ENCODE results near the gene PEX11G.

The PEX11G gene

DNA sequence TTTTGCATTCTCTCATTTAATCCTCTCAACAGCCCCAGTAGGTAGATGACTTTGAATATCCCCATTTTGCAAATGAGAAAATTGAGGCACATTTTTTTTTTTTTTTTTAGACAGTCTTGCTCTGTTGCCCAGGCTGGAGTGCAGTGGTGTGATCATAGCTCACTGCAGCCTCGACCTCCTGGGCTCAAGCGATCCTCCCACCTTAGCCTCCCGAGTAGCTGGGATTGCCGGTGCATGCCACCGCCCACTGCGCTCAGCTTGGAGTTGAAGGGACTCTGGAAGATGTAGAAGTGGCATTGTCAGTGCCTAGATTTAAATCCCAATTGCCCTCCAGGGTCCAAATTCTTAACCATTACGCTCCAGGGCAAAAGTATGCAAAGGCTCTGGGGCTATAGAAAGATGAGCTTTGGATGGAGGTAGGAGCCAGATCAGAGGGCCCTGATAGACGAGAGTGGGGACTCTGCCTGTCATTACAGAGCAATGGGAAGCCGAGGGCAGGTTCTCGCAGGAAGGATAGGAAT lies 32.8 kb upstream of the PEX11G start:
- no peak for DNase-seq (ENCODE audit: low spot score)

DNA sequence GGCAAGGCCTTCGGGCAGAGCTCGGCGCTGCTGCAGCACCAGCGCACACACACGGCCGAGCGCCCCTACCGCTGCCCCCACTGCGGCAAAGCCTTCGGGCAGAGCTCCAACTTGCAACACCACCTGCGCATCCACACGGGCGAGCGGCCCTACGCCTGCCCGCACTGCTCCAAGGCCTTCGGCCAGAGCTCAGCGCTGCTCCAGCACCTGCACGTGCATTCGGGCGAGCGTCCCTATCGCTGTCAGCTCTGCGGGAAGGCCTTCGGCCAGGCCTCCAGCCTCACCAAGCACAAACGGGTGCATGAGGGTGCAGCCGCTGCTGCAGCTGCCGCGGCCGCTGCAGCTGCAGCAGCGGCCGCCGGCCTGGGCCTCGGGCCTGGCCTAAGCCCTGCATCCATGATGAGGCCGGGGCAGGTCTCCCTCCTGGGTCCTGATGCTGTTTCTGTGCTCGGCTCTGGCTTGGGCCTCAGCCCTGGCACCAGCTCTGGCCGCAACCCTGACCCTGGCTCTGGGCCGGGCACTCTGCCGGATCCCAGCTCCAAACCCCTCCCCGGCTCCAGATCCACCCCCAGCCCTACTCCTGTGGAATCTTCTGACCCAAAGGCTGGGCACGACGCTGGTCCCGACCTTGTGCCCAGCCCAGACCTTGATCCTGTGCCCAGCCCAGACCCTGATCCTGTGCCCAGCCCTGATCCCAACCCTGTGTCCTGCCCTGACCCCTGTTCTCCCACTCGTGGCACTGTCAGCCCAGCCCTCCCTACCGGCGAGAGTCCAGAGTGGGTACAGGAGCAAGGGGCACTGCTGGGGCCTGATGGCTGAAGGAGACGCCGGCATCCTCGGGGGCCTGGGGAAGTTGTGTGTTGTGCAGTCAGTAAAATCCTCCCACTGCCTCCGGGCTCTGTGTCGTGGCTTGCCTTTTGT lies 31.6 kb upstream of the PEX11G start:
- DNase-seq (ENCODE audit: low spot score): no peak

DNA sequence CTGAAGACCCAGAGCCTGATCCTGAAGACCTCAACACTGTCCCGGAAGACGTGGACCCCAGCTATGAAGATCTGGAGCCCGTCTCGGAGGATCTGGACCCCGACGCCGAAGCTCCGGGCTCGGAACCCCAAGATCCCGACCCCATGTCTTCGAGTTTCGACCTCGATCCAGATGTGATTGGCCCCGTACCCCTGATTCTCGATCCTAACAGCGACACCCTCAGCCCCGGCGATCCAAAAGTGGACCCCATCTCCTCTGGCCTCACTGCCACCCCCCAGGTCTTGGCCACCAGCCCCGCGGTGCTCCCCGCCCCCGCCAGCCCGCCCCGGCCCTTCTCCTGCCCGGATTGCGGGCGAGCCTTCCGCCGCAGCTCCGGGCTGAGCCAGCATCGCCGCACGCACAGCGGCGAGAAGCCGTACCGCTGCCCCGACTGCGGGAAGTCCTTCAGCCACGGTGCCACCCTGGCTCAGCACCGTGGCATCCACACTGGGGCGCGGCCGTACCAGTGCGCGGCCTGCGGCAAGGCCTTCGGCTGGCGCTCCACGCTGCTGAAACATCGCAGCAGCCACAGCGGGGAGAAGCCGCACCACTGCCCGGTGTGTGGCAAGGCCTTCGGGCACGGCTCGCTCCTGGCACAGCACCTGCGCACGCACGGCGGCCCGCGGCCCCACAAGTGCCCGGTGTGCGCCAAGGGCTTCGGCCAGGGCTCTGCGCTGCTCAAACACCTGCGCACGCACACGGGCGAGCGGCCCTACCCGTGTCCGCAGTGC lies 30.7 kb upstream of the PEX11G start:
- no peak for DNase-seq (ENCODE audit: low spot score)

DNA sequence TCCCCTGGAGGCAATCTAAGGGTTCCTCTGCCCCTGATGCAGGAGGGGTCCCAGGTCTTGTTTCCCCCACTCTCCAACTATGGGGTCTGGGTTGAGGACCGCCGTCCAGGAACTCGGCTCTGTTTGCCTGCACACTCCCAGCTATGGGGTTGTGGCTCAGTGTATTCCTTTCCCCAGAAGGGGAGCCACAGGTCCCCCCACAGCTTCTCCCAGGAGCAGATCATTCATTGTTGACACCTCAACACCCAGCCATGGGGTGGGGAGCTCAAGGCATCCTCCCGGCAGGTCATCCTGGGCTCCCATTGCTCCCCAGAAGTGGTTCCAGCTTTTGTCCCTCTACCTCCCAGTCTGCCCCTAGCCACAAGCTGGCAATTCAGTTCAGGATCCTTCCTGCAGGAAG lies 28.0 kb upstream of the PEX11G start:
- no peak for DNase-seq (ENCODE audit: low spot score)

DNA sequence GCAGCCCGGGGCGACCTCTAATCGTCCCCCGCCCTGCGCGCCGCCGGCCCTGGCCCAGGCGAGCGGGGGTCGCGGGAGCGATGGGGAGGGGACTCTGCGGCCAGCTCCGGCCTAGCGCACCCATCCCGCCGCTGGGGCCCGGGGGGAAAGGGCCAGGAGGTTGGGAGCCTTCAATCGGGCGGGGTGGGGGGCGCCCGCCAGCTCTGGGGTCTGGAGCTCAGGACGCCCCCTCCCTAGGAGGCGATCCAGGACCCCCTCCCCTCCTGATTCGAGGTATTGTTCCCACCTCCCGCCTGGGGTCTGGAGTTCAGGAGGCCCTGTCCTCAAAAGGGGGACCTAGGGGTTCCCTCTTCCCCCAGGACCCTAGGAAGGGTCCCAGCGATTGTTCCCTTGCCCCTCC lies 27.5 kb upstream of the PEX11G start:
- DNase-seq (ENCODE audit: low spot score): no peak

DNA sequence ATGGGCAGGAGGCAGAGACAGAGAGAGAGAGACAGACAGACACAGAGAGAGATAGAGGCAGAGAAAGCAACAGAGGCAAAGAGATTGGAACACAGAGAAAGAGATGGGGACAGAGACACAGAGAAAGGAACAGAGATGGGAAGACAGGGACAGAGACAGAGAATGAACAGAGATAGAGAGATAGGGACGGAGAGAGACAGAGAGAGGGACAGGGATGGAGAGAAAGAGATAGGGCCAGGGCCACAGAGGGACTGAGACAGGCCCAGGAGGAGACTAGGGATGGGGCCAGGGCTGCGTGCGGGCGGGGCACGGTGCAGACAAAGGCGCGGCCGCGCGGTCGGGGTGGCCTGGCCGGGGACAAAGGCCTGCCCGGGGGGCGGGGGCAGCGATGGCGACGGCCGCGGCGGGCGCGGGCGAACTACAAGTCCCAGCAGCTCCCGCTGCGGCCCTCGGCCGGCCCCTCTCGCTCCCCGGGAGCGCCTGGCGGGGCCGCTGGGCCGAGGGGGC lies 26.9 kb upstream of the PEX11G start, which contains the start of gene ZNF358:
Gene ZNF358 (plus strand): TSS at position 459 of the 507 bp plus-strand sequence. CDS start 3,140 bp downstream, outside the sequence.
- peak; percentile 16 for DNase-seq (ENCODE audit: low spot score)

DNA sequence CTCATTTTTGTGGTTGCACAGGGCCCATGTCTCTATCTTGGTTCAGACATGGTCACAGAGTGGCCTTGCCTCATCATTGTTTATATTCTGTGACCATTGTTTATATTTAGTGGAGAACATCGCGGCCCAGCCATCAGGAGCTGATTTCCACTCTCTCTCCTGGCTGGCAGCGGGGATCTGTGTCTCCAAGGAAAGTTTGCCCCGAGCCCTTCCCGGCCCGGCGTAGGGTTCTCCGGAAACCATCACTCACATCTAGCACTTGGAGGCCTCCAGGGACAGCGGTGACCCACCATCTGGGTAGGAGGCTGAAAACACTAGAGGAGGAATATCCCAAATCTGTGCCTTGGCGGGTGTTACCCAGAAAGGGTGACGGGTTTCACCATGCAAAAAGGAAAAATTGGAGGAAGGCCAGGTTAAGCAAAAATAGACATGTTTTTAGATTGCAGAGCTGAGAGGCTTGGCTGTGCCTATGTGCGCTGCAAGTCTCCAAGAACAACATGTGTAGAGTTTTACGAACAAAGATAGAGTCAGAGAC lies 26.3 kb upstream of the PEX11G start:
- no peak for DNase-seq (ENCODE audit: low spot score)

DNA sequence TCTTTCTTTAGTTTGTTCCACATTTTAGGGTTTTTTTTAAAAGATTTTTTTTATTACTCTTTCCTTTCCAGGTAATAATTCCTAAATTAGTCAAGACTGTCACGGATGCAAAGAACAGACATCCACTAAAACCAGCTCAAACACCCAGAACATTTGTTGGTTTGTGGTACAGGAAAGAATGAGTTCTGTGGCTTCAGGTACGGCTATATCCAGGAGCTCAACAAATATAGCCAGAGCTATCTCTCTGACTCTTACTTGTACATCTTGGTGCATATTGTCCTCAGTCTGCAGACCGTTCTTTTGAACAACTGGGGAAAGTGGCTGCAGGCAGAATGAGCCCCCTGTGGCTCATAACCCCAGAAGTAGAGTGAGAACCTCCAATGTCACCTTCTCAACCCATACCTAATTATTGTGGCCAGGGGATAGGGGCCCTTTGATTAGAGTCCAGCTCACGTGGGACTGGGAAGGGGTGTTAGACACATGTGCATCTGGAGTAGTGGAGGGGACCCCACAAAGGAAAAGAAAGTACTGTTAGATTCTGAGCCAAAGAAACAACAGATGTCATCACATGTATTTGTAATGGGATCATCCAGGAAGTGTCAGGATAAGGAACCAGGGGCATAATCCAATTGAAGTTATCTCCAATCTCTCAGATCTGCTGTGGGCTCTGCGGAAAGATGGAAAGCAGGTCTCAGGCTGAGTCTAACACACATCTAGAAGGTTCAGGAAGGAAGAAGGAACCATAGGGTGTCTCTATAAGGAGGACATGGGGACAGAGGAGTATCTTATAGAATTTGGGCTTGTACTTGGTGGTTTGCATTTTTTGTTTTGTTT lies 25.2 kb upstream of the PEX11G start:
- DNase-seq (ENCODE audit: low spot score): no peak

DNA sequence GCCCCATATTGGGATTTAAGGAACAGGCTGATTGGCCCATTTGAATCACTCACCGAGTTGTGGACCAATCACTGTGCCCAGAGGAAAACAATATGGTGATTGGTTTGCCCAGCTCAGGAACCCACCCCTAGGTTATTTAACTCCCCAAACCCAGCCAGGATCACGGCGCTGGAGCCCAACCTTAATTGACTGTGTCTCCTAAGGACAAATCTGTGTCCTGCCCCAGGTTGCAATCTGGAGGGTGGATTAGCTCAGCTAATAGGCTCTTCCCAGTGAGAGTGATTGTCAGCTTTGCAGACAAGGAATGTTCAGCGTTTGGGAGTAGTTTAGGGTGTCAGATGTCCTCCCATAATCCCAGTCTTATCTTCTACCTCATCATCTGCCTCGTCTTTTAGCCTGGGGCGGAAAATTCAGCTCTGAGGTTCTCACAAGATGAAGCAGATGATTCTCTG lies 23.6 kb upstream of the PEX11G start:
- no peak for DNase-seq (ENCODE audit: low spot score)

DNA sequence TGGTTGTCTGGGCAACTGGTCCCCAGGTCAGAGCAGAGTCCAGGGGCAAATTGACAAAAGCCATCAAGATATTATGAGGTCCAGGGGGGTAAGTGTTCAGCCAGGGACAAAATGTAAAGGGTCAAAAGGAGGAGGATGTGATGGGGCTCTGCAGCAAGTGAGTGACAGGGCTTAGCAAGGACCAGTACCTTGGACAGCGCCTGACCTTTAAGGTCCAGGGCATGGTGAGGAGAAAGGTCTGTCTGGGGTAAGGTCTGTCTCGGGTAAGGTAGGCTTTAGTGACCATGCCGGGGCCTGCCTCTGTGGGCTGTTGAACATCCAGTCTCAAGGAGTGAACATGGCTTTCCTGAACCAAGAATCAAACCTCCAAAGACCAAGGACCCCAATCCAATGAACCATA lies 20.8 kb upstream of the PEX11G start:
- no peak for DNase-seq (ENCODE audit: low spot score)

DNA sequence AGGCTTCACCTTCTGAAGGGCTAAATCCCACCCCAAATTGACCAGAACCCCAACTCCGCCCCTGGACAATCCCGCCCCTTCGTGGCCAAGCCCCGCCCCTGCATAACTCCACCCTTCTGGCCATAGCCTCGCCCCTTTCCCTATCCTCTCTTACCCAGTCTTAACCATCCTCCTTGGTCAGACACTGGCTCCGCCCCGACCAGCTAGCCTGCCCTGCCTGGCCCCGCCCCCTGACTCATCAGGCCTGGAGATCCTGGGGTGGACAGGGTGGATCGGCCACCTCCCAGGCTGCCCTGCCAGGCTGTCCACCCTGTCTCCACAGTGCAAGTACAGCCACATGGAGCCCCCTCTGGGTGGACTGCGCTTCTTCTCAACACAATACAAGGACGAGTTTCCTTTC lies 19.0 kb upstream of the PEX11G start:
- DNase-seq (ENCODE audit: low spot score): no peak

DNA sequence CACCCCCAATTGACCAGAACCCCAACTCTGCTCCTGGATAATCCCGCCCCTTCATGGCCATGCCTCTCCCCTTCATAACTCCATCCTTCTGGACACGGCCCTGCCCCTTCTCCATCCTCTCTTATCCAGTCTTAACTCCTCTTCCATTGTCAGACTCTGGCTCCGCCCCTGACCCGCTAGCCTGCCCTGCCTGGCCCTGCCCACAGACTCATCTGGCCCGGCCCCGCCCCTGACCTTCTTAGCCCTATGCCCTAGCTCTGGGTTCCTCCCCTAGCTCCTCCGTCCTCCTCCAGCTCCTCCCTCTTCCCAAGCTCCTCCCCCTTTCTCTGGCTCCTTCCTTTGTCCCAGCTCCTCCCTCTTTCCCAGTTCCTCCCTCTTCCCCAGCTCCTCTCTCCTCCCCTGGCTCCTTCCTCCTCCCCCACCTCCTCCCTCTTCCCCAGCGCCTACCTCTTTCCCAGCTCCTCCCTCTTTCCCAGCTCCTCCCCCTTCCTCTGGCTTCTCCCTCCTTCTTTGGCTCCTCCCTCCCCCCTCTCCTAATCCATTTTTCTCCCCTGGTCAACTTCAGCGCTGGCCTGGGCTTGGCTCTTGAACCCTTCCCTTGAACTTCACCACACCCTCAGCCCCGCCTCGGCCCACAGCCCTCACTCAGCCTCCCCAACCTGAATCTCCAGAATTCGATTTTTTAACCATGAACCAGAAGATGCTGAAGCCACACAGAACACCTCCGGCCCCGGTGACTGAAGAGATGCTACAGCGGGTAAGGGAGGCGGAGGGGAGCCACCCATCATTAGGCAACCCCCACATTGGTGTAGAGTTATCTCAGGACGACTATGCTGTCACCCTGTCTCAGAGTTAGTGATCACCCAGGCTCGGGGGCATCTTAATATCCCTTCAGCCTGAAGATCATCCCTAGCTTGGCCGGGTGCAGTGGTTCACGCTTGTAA lies 17.8 kb upstream of the PEX11G start:
- no peak for DNase-seq (ENCODE audit: low spot score)

DNA sequence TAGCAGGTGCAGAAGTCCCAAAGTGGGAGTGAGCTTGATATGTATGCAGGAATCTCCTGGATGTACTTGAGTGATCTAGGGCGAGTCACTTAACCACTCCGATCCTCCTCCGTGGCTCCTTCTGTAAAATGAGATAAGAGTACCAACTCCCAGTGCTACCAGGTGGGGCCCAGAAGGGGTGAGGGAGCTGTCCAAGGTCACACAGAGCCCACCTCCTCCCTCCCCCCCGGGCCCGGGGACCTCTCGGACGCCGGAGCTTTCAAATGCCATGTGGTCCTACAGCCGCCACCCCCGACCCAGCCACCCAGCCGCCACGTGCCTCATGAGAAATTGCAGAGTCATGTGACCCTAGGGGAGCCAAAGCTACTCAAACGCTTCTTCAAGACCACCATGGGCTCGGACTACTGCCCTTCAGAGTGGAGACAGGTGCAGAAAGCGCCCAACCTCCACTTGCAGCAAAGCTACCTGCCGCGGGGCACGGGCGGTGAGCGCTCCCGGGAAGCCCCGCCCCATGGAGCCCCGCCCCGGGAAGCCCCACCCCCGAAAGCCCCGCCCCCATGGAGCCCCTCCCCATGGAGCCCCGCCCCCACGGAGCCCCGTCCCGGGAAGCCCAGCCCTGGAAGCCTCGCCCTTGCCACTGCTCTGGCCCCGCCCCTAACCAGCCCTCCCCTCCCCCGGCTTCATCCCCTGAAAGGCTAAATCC lies 17.0 kb upstream of the PEX11G start:
- DNase-seq (ENCODE audit: low spot score): no peak

DNA sequence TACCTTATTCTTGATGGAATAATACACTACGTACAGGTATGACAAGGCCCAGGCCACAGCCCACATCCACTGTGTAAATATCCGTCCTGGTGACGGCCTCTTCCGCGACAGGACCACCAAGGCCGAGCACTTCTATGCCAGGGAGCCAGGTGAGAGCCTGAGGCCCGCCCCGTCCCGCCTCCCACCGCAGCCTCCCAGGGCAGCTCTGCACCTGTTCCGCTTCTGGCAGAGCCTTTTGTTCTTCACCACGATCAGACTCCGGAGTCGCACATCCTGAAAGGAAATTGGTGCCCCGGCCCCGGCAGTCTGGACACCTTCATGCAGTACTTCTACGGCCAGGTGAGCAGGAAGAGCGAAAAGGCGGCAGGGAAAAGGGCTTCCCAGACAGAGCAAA lies 16.4 kb upstream of the PEX11G start:
- no peak for DNase-seq (ENCODE audit: low spot score)

DNA sequence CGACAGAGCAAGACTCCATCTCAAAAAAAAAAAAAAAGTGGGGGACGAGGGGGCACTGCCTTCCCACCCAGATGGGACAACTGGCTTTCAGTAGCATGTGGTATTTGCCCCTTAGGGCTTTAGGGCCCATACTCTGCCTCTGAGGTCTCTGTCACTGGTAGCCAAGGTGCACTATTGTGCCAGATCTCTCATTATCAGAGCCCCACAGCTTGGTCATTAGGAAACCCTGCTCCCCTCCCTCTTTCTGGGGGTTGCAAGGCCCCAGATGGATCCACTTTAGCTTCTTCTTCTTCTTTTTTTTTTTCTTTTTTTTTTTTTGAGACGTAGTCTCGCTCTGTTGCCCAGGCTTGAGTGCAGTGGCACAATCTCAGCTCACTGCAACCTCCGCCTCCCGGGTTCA lies 15.8 kb upstream of the PEX11G start:
- no peak for DNase-seq (ENCODE audit: low spot score)

DNA sequence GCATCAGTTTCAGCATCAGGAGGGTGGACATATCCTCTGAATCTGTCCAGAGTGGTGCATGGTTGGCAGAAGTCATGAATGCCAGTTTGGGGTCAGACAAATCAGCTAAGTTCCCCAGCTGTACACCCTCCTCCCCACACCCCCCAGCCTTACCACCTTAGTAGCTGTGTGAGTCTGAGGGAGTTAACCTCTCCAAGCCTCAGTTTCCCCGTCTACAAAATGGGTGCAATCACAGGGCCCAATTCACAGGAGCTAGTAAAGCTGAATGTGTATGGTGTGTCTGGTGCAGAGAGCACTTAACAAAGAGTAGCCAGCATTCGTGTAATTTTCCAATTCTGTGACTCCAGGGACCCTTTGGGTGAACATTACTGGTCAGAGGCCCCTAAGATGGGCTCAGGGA lies 13.7 kb upstream of the PEX11G start:
- no peak for DNase-seq (ENCODE audit: low spot score)

DNA sequence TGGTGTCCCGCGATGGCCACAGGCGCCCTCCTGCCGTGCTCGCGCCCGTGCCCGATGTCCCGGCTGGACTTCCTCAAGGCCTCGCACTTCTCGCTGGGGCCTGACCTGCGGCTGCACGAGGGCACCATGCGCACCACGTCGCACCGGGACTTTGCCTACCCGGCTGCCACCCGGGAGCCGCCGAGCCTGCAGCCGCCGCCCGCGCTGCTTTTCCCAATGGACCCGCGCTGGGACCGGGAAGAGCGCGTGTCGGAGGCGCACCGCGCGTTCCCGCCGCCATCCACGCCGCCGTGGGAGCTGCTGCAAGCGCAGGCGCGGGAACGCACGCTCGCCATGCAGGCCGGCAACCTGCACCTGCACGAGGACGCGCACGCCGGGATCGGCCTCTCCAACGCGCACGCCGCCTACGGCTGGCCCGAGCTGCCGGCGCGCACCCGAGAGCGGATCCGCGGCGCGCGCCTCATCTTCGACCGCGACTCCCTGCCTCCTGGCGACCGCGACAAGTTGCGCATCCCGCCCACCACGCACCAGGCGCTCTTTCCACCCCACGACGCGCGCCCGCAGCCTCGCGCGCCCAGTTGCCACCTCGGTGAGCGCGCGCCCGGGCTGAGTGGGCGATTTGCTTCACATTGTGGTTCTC lies 12.1 kb upstream of the PEX11G start:
- no peak for DNase-seq (ENCODE audit: low spot score)

DNA sequence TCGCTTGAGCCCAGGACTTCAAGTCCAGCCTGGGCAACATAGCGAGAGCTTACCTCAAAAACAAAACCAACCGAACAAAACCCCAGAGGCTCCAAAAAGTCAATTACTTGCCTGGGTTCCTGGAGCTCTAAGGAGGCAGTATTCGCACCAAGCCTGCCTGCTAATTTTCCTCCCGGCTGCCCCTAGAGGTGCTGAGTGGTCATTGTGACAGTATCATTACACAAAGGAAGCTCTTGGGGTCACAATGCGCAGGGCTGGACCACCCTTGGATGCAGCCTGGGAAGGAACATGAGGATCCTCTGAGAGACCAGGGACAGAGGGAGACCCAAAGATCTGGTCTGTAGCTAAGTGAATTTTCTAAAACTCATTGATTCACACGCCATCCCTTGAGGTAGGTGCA lies 8.5 kb upstream of the PEX11G start:
- DNase-seq (ENCODE audit: low spot score): no peak

DNA sequence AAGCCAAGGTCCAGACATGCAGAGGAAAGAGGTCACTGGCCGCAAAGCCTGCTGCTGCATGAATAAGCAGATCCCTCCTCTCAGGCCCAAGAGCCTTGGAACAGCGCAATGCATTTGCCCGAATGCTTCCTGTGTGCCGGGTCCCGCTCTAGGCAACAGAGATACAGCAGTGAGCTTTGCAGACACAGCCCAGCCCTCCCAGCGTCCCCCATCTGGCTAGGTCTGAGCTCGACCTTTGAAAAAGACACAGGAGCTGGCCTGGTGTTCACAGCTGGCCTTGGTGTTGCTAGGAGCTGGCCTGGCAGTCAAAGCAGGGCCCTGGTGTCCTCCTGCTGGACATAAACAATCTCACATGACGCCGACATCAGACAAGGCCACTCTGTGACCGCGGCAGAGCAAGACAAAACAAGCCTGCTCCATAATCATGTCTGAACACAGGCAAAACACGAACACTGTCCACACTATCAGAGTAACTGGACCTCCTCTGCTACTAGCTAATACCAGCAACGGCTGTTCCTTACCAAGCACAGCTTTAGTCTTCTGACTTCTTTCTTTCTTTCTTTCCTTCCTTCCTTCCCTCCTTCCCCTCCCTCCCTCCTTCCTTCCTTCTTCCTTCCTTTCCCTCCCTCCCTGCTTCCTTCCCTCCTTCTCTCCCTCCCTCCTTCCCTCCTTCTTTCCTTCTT lies 5.7 kb upstream of the PEX11G start:
- no peak for DNase-seq (ENCODE audit: low spot score)

Data from CD4-positive, alpha-beta T cell treated with Interleukin-6 at 100 ng/mL for 8 hours (primary cell).